IPS-20b (cell line): ENCODE results near the gene AKT1.

ENCODE experiments used
- H3K27ac ChIP-seq: one replicate; pipeline ENCODE4 v1.5.1; 2013; ENCODE audit warnings: low read length
- H3K27me3 ChIP-seq: 2 replicates; pipeline ENCODE4 v1.6.1; 2013; ENCODE audit warnings: mild to moderate bottlenecking, low read length, inconsistent platforms; ENCODE audit not compliant: insufficient read depth
- H3K36me3 ChIP-seq: 2 replicates; pipeline ENCODE4 v1.6.1; 2013; ENCODE audit warnings: low read depth, mild to moderate bottlenecking, inconsistent platforms, low read length, moderate library complexity; ENCODE audit not compliant: insufficient read depth
- H3K4me1 ChIP-seq: 2 replicates; pipeline ENCODE4 v1.6.1; 2013; ENCODE audit warnings: mild to moderate bottlenecking, control low read depth, inconsistent platforms, low read length, moderate library complexity; ENCODE audit not compliant: insufficient read depth
- H3K4me3 ChIP-seq: 2 replicates; pipeline ENCODE4 v1.5.1; 2013; ENCODE audit warnings: mild to moderate bottlenecking, low read length, inconsistent platforms
- H3K9ac ChIP-seq: 2 replicates; pipeline ENCODE4 v1.6.1; 2013; ENCODE audit warnings: low read depth, mild to moderate bottlenecking, inconsistent platforms, low read length, moderate library complexity
- H3K9me3 ChIP-seq: 2 replicates; pipeline ENCODE4 v1.6.1; 2013; ENCODE audit warnings: mild to moderate bottlenecking, low read depth, low read length, inconsistent platforms; ENCODE audit not compliant: insufficient read depth

AKT1 gene

GRCh38 chr14:104802394-104803184, 7.0 kb upstream of the AKT1 start:
- Histone ChIP-seq H3K36me3 (no peaks in the 10 kb centered on the region), H3K4me1 (peaks cover 7% of the 10 kb centered on the region; the same call in 1 of the 2 replicates), H3K9ac (no peak overlapping the region), H3K27ac (no peak overlapping the region), H3K9me3 (no peaks in the 10 kb centered on the region), H3K4me3 (no peak overlapping the region), H3K27me3 (peaks cover 48% of the 10 kb centered on the region)

DNA sequence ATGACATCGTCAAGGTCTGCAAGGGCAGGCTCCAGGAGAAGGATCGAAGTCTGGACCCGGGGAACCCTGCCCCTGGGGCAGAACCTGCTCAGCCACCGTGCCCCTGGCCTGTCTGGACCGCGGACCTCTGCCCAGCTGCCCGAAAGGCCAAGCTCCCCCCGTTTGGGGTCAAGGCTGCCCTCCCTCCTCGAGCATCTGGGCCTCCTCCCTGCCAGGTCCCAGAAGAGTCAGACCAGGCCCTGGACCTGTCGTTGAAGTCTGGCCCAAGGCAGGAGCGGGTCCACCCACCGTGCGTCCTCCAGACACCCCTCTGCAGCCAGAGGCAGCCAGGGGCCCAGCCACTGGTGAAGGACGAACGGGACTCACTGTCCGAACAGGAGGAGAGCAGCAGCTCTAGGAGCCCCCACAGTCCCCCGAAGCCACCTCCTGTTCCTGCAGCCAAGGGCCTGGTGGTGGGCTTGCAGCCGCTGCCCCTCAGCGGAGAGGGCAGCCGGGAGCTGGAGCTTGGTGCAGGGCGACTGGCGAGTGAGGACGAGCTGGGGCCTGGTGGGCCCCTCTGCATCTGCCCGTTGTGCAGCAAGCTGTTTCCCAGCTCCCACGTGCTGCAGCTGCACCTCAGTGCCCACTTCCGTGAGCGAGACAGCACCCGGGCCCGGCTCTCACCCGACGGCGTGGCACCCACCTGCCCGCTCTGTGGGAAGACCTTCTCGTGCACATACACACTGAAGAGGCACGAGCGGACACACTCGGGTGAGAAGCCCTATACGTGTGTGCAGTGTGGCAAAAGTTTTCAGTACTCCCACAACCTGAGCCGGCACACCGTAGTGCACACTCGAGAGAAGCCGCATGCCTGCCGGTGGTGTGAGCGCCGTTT, 6.2 kb upstream of the AKT1 start:
- H3K4me1 ChIP-seq = peaks cover 7% of the 10 kb centered on the region; the same call in 1 of the 2 replicates
- H3K27me3 ChIP-seq = peaks cover 56% of the 10 kb centered on the region
- H3K9me3 ChIP-seq = no peaks in the 10 kb centered on the region
- no peaks in the 10 kb centered on the region for H3K36me3 ChIP-seq
- H3K4me3 ChIP-seq = peak overlapping the region; percentile 66
- H3K27ac ChIP-seq = no peak overlapping the region
- H3K9ac ChIP-seq = no peak overlapping the region

GRCh38 chr14:104800771-104801519, 5.4 kb upstream of the AKT1 start, which contains the start of gene ZBTB42:
Gene ZBTB42 (plus strand): TSS chr14:104801101. CDS start chr14:104801198, 97 bp downstream.
- H3K9ac ChIP-seq = peak within 1 kb of the TSS; percentile 69; the same call in 1 of the 2 replicates
- H3K27me3 ChIP-seq = peaks cover 64% of the 10 kb centered on the region
- no peaks in the 10 kb centered on the region for H3K9me3 ChIP-seq
- peaks cover 11% of the 10 kb centered on the region; the same call in 1 of the 2 replicates for H3K4me1 ChIP-seq
- H3K27ac ChIP-seq = no peak within 1 kb of the TSS
- no peaks in the 10 kb centered on the region for H3K36me3 ChIP-seq
- peak within 1 kb of the TSS; percentile 74 for H3K4me3 ChIP-seq

DNA sequence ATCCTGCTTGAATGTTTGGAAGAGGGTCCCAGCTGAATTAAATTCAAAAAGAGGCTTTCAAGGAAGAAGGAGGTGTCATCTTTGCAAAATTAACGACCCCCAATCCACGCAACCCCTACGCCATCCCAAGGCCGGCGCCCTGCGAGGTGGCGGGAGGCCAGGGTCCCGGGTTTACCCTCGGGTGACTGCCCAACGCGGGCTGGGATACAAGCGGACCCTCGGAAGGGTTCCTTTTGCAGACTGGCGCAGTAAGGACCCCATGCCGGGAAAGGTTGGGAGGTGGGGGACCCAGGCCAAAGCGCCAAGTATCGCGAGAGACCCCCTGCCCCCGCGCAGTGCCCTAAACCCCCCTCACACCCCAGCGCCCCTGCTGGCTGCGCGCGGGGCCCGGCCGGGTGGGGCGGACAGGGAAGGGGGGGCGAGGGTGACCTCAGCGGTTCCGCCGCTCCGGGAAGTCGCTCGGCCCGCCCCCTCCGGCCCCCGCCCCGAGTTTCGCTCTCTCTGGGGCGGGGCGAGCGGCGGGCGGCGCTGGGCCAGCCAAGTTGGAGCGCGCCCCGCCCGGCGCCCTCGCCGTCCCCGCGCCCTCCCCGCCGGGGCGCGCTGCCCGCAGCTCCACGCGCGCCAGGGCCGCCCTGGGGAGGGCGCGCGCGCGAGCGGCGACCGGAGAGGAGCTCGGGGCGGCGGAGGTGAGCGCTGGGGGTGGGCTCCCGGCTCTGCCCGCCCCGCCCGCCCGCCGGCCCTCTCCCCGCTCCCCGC, 4.6 kb upstream of the AKT1 start:
- H3K4me3 ChIP-seq = peak overlapping the region; percentile 74
- H3K9ac ChIP-seq = peak overlapping the region; percentile 69; the same call in 1 of the 2 replicates
- no peak overlapping the region for H3K27ac ChIP-seq

DNA sequence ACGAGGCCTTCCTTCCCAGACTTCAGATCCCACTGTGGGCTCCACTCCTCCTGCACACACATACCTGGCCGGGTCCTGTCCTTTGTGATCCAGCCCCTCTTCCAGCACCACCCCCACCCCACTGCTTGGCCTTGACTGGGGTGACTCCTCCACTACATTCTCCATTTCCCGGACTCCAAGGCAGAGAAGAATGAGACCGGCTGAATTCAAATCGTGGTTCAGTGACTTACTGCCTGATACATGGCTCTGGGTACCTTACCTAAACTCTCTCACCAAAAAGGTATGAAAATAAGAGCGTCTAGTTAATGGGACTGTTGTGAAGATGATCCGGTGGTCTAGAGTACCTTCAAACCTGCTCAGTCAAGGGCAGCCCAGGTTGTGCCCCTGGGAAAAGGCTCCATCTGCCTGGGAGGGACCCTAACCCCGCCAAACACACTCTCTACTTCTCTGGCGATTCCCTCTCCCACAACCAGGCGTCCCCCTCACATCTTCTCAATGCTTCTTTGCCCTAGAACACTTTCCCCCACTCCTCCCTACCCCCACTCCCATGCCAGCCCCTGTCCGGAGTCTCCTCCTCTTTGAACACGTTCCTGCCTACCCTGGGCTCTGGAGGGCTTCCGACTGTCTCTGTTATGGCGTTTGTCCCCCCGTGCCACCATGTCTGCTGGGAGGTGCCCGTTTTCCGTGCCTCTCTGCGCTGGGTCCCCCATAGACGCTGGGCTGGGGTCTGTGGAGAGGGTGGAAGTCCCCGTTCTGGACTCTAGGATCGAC, 3.9 kb upstream of the AKT1 start:
- Histone ChIP-seq H3K9me3 (no peaks in the 10 kb centered on the region), H3K4me3 (peak overlapping the region; percentile 74), H3K36me3 (no peaks in the 10 kb centered on the region), H3K27ac (no peak overlapping the region), H3K27me3 (peaks cover 72% of the 10 kb centered on the region), H3K4me1 (peaks cover 11% of the 10 kb centered on the region; the same call in 1 of the 2 replicates), H3K9ac (peak overlapping the region; percentile 69; the same call in 1 of the 2 replicates)

More for the DNA sequence above, 4.6 kb upstream of the AKT1 start:
- Histone ChIP-seq H3K4me1 (peaks cover 11% of the 10 kb centered on the region; the same call in 1 of the 2 replicates), H3K27me3 (peaks cover 67% of the 10 kb centered on the region), H3K36me3 (no peaks in the 10 kb centered on the region), H3K9me3 (no peaks in the 10 kb centered on the region)

- peaks cover 15% of the 10 kb centered on the region; the same call in 1 of the 2 replicates for H3K4me1 ChIP-seq
- H3K4me3 ChIP-seq = no peak overlapping the region; the same call in 1 of the 2 replicates
- H3K27ac ChIP-seq = no peak overlapping the region
- no peaks in the 10 kb centered on the region for H3K36me3 ChIP-seq
- no peaks in the 10 kb centered on the region for H3K9me3 ChIP-seq
- H3K9ac ChIP-seq = no peak overlapping the region
- peaks cover 81% of the 10 kb centered on the region for H3K27me3 ChIP-seq
These were observed 3.0 kb upstream of the AKT1 start for GRCh38 chr14:104798300-104799243.

DNA sequence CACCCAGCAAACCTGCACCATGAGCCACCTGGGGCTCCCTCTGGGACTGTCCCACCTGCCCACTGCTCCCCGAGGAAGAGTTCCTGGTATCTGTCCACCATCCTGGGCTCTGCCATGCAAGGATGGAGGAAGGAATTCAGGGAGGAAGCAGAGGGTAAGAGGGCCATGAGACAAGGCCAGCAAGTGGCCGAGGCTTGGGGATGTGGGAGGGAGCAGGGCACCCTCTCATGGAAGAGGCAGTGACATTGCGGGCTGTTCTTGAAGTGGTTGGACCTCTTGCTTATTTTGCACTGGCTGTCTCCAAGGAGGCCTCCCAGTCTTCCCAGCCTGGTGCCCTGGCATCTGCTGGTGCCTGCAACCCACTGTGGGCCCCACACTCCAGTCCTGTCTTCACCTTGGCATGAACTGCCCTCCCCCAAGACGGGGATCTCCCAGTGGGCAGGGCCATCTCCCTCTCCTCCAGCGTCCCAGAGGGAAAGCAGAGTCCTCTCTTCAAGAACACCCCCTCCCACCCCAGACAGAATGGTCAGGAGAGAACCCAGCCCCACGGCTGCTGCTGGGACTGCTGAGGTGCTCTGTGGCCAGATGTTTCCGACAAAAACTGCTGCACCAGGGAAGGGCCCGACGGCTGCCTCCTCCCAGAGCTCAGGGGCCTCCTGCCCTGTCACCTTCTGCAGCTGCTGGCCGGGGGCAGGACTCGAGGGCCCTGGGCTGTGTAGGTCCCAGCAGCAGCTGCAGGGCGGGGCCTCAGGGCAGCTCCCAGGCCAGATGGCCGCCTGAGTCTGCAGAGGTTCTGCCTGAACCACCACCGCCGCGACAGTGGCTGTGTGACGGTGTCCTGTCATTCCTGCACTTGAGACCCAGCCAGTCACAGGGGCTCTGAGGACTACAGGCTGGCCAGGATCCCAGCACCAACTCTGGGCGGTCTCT, 1.8 kb upstream of the AKT1 start:
- no peak overlapping the region for H3K9ac ChIP-seq
- H3K27ac ChIP-seq = no peak overlapping the region
- H3K4me1 ChIP-seq = peaks cover 17% of the 10 kb centered on the region; the same call in 1 of the 2 replicates
- peaks cover 79% of the 10 kb centered on the region for H3K27me3 ChIP-seq
- no peak overlapping the region for H3K4me3 ChIP-seq
- no peaks in the 10 kb centered on the region for H3K9me3 ChIP-seq
- H3K36me3 ChIP-seq = no peaks in the 10 kb centered on the region

DNA sequence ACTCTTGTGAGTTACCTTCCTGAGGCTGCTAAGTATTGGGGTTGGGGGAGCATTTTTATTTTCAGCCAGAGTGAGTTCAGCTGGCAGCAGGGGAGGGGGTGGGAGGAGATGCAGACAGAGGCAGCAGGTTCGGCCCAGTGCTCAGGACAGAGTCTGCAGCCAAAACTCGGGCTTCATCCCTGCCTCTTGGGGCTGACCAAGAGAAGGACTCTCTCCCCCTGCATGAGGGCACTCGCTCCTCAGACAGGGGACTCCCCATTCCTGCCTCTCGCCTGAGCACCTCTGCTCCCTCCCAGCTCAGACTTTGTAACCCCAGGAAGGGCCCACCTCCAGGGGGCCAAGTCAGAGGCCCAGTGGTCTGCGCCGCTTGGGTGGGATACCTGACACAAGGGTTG, 1.1 kb upstream of the AKT1 start:
- H3K9ac ChIP-seq = no peak overlapping the region
- no peaks in the 10 kb centered on the region for H3K36me3 ChIP-seq
- H3K27ac ChIP-seq = no peak overlapping the region

More for the DNA sequence above, 1.1 kb upstream of the AKT1 start:
- H3K27me3 ChIP-seq = peaks cover 72% of the 10 kb centered on the region
- no peaks in the 10 kb centered on the region for H3K9me3 ChIP-seq
- H3K4me1 ChIP-seq = peaks cover 17% of the 10 kb centered on the region; the same call in 1 of the 2 replicates
- no peak overlapping the region for H3K4me3 ChIP-seq
